Measurements from ENCODE around the gene TBX15. TPM values are rescaled to one million over a fixed set of nuclear protein-coding genes. Genes with fewer than 3 reads are reported as not detected.

Gene TBX15
- total RNA-seq, 2 experiments from 2014 or later, result not detected

DNA sequence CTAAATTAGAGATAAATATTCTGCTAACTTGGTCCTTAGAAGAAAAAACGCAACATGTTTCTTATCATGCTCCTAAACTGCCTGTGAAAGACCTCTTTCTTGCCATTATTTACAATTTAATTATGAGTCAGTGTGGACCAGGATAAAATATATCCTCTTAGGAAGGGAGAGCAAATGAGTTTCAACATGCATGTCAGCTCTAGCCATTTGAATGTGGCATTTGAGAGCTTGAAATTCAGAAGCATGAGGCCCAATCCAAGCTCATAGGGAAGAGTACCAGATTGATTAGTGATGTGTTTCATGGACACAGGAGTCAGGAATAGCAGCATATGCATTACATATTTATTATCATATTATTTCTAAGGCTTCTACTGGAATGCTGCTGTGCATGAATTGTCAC lies 39.3 kb downstream of the TBX15 start:
- peaks cover 2% of the 10 kb centered on the region for H3K27me3 Mint-ChIP-seq
- DNase-seq (no peak), ATAC-seq (no peak)
- CTCF ChIA-PET, result no interaction called here
- H3K27ac Mint-ChIP-seq, result no peak overlapping the region
- no peaks in the 10 kb centered on the region for H3K4me1 Mint-ChIP-seq
- POLR2A ChIA-PET, result no interaction called here
- no peaks in the 10 kb centered on the region for H3K9me3 Mint-ChIP-seq (ENCODE audit: low read depth)
- no peaks in the 10 kb centered on the region for H3K36me3 Mint-ChIP-seq (ENCODE audit: low read depth)
- intact Hi-C loops (cut with DNase I, micrococcal nuclease), result no loop called here
- no peak overlapping the region for H3K4me3 Mint-ChIP-seq

- intact Hi-C loops (cut with DNase I, micrococcal nuclease), result no loop called here
- Mint-ChIP-seq H3K9me3 (ENCODE audit: low read depth) (no peaks in the 10 kb centered on the region), H3K4me1 (no peaks in the 10 kb centered on the region), H3K27me3 (peaks cover 2% of the 10 kb centered on the region), H3K27ac (no peak overlapping the region), H3K4me3 (no peak overlapping the region), H3K36me3 (ENCODE audit: low read depth) (no peaks in the 10 kb centered on the region)
- DNase-seq, result no peak
- ATAC-seq, result no peak
- CTCF ChIA-PET, result no interaction called here
- POLR2A ChIA-PET, result no interaction called here
Measured at GRCh38 chr1:118948351-118948750, 39.8 kb downstream of the TBX15 start.

DNA sequence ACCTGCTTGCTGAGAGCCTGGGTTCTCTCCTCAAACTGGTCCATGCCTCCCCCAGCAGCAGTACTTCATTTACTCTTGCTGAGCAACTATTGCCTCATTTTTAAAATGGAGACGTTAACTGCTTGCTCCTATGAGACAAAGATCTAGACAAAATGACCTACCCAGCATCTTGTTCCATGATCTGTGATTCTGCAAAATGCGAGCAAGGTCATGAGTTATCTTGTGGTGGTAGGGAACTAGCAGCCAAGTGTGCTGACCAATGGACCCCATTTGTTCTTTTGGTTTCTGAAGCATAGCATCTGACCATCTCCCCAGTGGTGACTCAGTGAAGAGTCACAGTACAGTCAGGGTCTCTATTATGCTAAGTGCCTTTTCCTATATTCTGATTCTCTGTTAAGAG lies 40.4 kb downstream of the TBX15 start:
- H3K36me3 Mint-ChIP-seq (ENCODE audit: low read depth), result no peaks in the 10 kb centered on the region
- CTCF ChIA-PET, result no interaction called here
- POLR2A ChIA-PET, result no interaction called here
- H3K27me3 Mint-ChIP-seq, result peaks cover 2% of the 10 kb centered on the region
- H3K4me1 Mint-ChIP-seq, result no peaks in the 10 kb centered on the region
- no peak for ATAC-seq
- H3K4me3 Mint-ChIP-seq, result no peak overlapping the region
- H3K9me3 Mint-ChIP-seq (ENCODE audit: low read depth), result no peaks in the 10 kb centered on the region
- no peak overlapping the region for H3K27ac Mint-ChIP-seq
- intact Hi-C loops (cut with DNase I, micrococcal nuclease), result no loop called here
- no peak for DNase-seq

GRCh38 chr1:118947003-118947765 lies 41.0 kb downstream of the TBX15 start:
- no peak for ATAC-seq
- intact Hi-C loops (cut with DNase I, micrococcal nuclease), result no loop called here

DNA sequence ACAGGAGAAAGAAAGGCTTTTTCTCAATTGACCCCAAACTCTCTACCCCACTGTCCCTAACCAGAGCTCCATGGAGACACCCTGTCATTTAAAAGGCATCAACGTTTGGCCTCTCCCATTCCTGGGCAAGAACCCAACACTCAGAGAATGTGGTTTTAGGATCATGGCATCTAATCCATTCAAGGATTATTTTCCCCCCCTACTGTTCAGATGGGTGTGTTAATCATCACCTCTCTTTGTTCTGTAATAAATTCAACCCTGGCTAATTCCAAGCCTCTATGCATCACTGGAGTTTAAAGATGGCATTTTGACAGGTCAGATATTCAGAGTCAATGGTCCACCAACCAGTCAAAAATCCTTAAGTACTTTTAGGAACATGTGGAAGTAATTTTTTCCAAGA lies 42.7 kb downstream of the TBX15 start:
- no peak for DNase-seq
- H3K4me3 Mint-ChIP-seq, result no peak overlapping the region
- H3K27ac Mint-ChIP-seq, result no peak overlapping the region
- intact Hi-C loops (cut with DNase I, micrococcal nuclease), result no loop called here
- H3K9me3 Mint-ChIP-seq (ENCODE audit: low read depth), result peaks cover 2% of the 10 kb centered on the region
- CTCF ChIA-PET, result no interaction called here
- no peak for ATAC-seq
- H3K36me3 Mint-ChIP-seq (ENCODE audit: low read depth), result no peaks in the 10 kb centered on the region
- peaks cover 2% of the 10 kb centered on the region for H3K27me3 Mint-ChIP-seq
- POLR2A ChIA-PET, result no interaction called here
- H3K4me1 Mint-ChIP-seq, result no peaks in the 10 kb centered on the region

More at GRCh38 chr1:118947003-118947765, 41.0 kb downstream of the TBX15 start:
- no peak overlapping the region for H3K27ac Mint-ChIP-seq
- no peaks in the 10 kb centered on the region for H3K4me1 Mint-ChIP-seq
- H3K9me3 Mint-ChIP-seq (ENCODE audit: low read depth), result no peaks in the 10 kb centered on the region
- no peak for DNase-seq
- H3K4me3 Mint-ChIP-seq, result no peak overlapping the region
- ChIA-PET CTCF (no interaction called here), POLR2A (no interaction called here)
- no peaks in the 10 kb centered on the region for H3K36me3 Mint-ChIP-seq (ENCODE audit: low read depth)
- H3K27me3 Mint-ChIP-seq, result peaks cover 2% of the 10 kb centered on the region

GRCh38 chr1:118944546-118944945 lies 43.6 kb downstream of the TBX15 start:
- no peaks in the 10 kb centered on the region for H3K4me1 Mint-ChIP-seq
- intact Hi-C loops (cut with DNase I, micrococcal nuclease), result no loop called here
- H3K27ac Mint-ChIP-seq, result no peak overlapping the region
- H3K27me3 Mint-ChIP-seq, result peaks cover 2% of the 10 kb centered on the region
- no peak for DNase-seq
- ChIA-PET POLR2A (no interaction called here), CTCF (no interaction called here)
- no peak for ATAC-seq
- no peak overlapping the region for H3K4me3 Mint-ChIP-seq
- no peaks in the 10 kb centered on the region for H3K36me3 Mint-ChIP-seq (ENCODE audit: low read depth)
- H3K9me3 Mint-ChIP-seq (ENCODE audit: low read depth), result peaks cover 2% of the 10 kb centered on the region

DNA sequence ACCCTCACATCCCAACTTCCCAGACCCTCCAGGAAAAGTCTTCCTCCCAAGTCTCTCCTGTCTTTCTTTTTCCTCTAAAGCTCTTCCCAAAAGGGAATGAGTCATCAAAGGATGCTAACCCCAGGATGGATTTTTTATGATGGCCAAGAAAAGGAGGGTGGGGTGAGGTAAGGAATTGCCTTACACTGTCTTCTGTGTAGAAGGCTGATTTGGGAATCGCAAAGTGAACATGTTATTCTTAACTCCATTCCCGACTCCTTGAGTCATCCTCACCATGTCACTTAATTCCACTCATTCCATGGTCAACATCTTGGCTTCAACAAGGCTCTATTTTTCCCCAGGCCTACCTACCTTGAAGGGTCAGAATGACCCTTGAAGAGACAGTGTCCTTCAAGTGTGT lies 44.0 kb downstream of the TBX15 start:
- Mint-ChIP-seq H3K4me1 (no peaks in the 10 kb centered on the region), H3K9me3 (ENCODE audit: low read depth) (peaks cover 2% of the 10 kb centered on the region), H3K27ac (no peak overlapping the region), H3K36me3 (ENCODE audit: low read depth) (no peaks in the 10 kb centered on the region), H3K4me3 (no peak overlapping the region), H3K27me3 (peaks cover 2% of the 10 kb centered on the region)
- intact Hi-C loops (cut with DNase I, micrococcal nuclease), result no loop called here
- DNase-seq (no peak), ATAC-seq (no peak)
- CTCF ChIA-PET, result no interaction called here
- POLR2A ChIA-PET, result no interaction called here

DNA sequence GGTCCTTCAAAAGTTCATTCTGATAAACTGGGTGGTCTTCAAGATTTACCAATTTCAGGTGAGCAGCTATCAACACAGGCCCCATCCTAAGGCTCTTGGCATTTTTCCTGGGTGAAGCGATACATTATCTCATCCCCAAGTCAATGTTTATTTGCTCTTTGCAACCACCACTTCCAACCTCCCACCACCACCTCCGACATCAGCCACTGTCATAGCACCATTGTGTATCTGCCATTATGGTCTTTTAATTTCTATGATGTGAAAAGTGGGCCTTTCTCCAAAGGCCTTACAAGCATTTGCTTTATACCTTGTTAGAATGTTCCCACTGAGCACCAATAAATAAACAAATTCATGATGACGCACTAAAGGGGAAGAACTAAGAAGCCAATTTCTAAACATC lies 47.2 kb downstream of the TBX15 start:
- ATAC-seq, result no peak
- Mint-ChIP-seq H3K4me1 (no peaks in the 10 kb centered on the region), H3K36me3 (ENCODE audit: low read depth) (no peaks in the 10 kb centered on the region), H3K4me3 (no peak overlapping the region), H3K27ac (no peak overlapping the region), H3K9me3 (ENCODE audit: low read depth) (peaks cover 2% of the 10 kb centered on the region), H3K27me3 (no peaks in the 10 kb centered on the region)
- intact Hi-C loops (cut with DNase I, micrococcal nuclease), result no loop called here
- ChIA-PET CTCF (no interaction called here), POLR2A (no interaction called here)
- DNase-seq, result no peak

GRCh38 chr1:118937413-118938072 lies 50.6 kb downstream of the TBX15 start:
- intact Hi-C loops (cut with DNase I, micrococcal nuclease), result no loop called here
- H3K4me3 Mint-ChIP-seq, result no peak overlapping the region
- no peaks in the 10 kb centered on the region for H3K4me1 Mint-ChIP-seq
- H3K27ac Mint-ChIP-seq, result no peak overlapping the region
- no peak for DNase-seq
- ATAC-seq, result no peak
- ChIA-PET CTCF (no interaction called here), POLR2A (no interaction called here)
- H3K36me3 Mint-ChIP-seq (ENCODE audit: low read depth), result no peaks in the 10 kb centered on the region
- H3K9me3 Mint-ChIP-seq (ENCODE audit: low read depth), result peaks cover 2% of the 10 kb centered on the region
- H3K27me3 Mint-ChIP-seq, result no peaks in the 10 kb centered on the region

- no peak overlapping the region for H3K27ac Mint-ChIP-seq
- H3K27me3 Mint-ChIP-seq, result no peaks in the 10 kb centered on the region
- H3K36me3 Mint-ChIP-seq (ENCODE audit: low read depth), result no peaks in the 10 kb centered on the region
- POLR2A ChIA-PET, result no interaction called here
- intact Hi-C loops (cut with DNase I, micrococcal nuclease), result no loop called here
- DNase-seq (no peak), ATAC-seq (no peak)
- CTCF ChIA-PET, result no interaction called here
- H3K9me3 Mint-ChIP-seq (ENCODE audit: low read depth), result no peaks in the 10 kb centered on the region
- H3K4me1 Mint-ChIP-seq, result no peaks in the 10 kb centered on the region
- H3K4me3 Mint-ChIP-seq, result no peak overlapping the region
Measured at GRCh38 chr1:118934706-118935105, 53.4 kb downstream of the TBX15 start.

DNA sequence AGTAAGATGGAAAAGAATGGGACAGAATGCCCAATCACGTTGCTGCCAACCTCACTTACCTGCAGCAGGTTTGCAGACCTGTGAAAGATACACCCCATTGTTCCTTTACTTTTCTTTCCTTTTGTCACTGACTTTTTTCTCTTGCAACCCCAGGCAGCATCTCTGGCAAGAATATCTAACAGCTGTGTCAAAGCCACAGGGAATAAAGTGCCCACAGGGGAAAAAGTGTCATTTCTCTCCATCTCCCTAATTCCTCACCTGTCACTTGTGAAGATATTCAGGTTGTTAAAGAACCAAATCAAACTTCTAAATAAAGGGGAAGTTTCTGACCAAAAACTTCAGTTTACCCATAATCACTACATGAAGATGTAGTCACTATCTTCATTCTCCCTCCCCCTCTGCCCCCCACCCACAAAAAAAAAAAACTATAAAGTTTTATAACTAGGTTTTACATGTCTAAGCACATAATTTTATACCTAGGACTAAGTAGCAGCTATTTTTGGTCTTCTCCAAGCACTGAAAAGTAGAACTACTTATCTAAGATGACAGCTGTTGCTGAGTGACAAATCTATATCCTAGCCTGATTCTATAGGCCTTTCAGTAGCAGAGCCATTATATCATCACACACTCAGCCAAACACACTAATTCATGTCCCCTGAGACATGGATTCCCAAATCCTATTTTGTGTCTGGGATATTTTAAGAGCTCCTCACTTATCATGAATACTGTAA lies 54.9 kb downstream of the TBX15 start:
- no peaks in the 10 kb centered on the region for H3K4me1 Mint-ChIP-seq
- H3K9me3 Mint-ChIP-seq (ENCODE audit: low read depth), result no peaks in the 10 kb centered on the region
- no peaks in the 10 kb centered on the region for H3K36me3 Mint-ChIP-seq (ENCODE audit: low read depth)
- no peaks in the 10 kb centered on the region for H3K27me3 Mint-ChIP-seq
- no peak overlapping the region for H3K4me3 Mint-ChIP-seq
- intact Hi-C loops (cut with DNase I, micrococcal nuclease), result no loop called here
- DNase-seq (no peak), ATAC-seq (no peak)
- H3K27ac Mint-ChIP-seq, result no peak overlapping the region
- CTCF ChIA-PET, result interaction anchor here (1.0 kb wide), 1 partner anchor 8 kb away, joined by 3 read pairs; no protein-coding TSS in a partner anchor
- POLR2A ChIA-PET, result no interaction called here

DNA sequence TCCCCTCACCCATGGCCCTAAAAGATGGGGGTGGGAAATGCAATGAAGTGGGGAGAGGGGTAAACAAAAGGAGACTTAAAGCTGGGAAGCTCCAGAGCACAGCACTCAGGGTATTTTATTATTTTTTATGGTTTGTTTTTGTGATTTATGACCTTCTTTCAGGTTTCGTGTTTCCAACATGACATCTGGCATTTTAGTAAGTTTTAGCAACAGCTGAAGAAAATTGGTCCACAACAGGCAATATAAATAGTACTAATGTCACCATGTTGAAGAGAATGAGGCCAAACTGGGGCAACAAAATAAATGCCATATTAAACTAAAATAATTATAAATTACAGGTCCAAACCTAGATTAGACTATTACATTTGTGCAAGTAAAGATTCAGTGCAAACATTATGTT lies 56.3 kb downstream of the TBX15 start:
- ChIA-PET CTCF (interaction anchor here (0.8 kb wide), 1 partner anchor 25 kb away, joined by 3 read pairs; no protein-coding TSS in a partner anchor), POLR2A (no interaction called here)
- H3K9me3 Mint-ChIP-seq (ENCODE audit: low read depth), result no peaks in the 10 kb centered on the region
- ATAC-seq, result no peak
- no peak overlapping the region for H3K27ac Mint-ChIP-seq
- no peaks in the 10 kb centered on the region for H3K27me3 Mint-ChIP-seq
- no peak overlapping the region for H3K4me3 Mint-ChIP-seq
- H3K36me3 Mint-ChIP-seq (ENCODE audit: low read depth), result no peaks in the 10 kb centered on the region
- DNase-seq, result no peak
- intact Hi-C loops (cut with DNase I, micrococcal nuclease), result no loop called here
- no peaks in the 10 kb centered on the region for H3K4me1 Mint-ChIP-seq

All from activated CD4-positive, alpha-beta T cell treated with anti-CD3 and anti-CD28 coated beads for 36 hours (primary cell).